Lung (tissue), 12 donors: ENCODE data around the gene MRE11. TPM values are rescaled to one million over a fixed set of nuclear protein-coding genes. Genes with fewer than 3 reads are reported as not detected.
A peak's percentile ranks its signal among the peaks of the same experiment; 100 is the strongest.

ENCODE experiments used
- ATAC-seq: fragments of 200-7000 bp; cut with Tn5 transposase; one replicate; pipeline ENCODE4 v1.9.1; 2020; ENCODE audit warnings: moderate number of reproducible peaks; ENCODE audit not compliant: insufficient read depth, low FRiP score
- DNase-seq, 3 donors: peaks; one replicate each; pipeline ENCODE4 v3.0.0-alpha.2; 2013 to 2017
- H3K27ac ChIP-seq, 2 donors: one replicate each; pipeline ENCODE4 v1.5.1; 2013; ENCODE audit warnings: mild to moderate bottlenecking in 2 of 2, moderate library complexity in 2 of 2, control low read depth in 1 of 2, inconsistent platforms in 1 of 2, low read depth in 1 of 2, low read length in 1 of 2
- H3K27me3 ChIP-seq, 3 donors: one replicate each; pipeline ENCODE4 v1.5.1; 2013; ENCODE audit warnings: low read length in 2 of 3; ENCODE audit not compliant: control insufficient read depth in 3 of 3, insufficient read depth in 3 of 3
- H3K36me3 ChIP-seq, 4 donors: one replicate each; pipeline ENCODE4 v1.5.1; 2013; ENCODE audit warnings: low read length in 4 of 4, mild to moderate bottlenecking in 1 of 4, moderate library complexity in 1 of 4; ENCODE audit not compliant: control insufficient read depth in 4 of 4, insufficient read depth in 4 of 4
- H3K4me1 ChIP-seq, 5 donors: one replicate each; pipeline ENCODE4 v1.5.1; 2013; ENCODE audit warnings: low read length in 5 of 5, mild to moderate bottlenecking in 2 of 5, moderate library complexity in 1 of 5; ENCODE audit not compliant: control insufficient read depth in 5 of 5, insufficient read depth in 5 of 5
- H3K4me3 ChIP-seq: one replicate; pipeline ENCODE4 v1.5.1; 2013; ENCODE audit warnings: mild to moderate bottlenecking, control low read depth, moderate library complexity
- H3K9ac ChIP-seq, 2 donors: one replicate each; pipeline ENCODE4 v1.5.1; 2013; ENCODE audit warnings: low read length in 2 of 2, control low read depth in 1 of 2; ENCODE audit not compliant: insufficient read depth in 1 of 2
- H3K9me3 ChIP-seq, 4 donors: one replicate each; pipeline ENCODE4 v1.5.1; 2013; ENCODE audit warnings: low read length in 3 of 4, mild to moderate bottlenecking in 1 of 4, moderate library complexity in 1 of 4; ENCODE audit not compliant: control insufficient read depth in 4 of 4, insufficient read depth in 3 of 4
- CTCF ChIP-seq: IDR thresholded peaks from 2 replicates; pipeline ENCODE4 v1.5.1; 2012; ENCODE audit warnings: mild to moderate bottlenecking; ENCODE audit errors: control extremely low read depth, extremely low read depth
- WGBS, 2 donors: extraction: QIAGEN DNeasy Blood & Tissue Kit; methylation state at CpG; one replicate each; pipeline ENCODE4 v1.1.7; 2013; 5-methylcytosine and 5-hydroxymethylcytosine counted together
- polyA plus RNA-seq, 2 donors: library from polyadenylated mRNA; stranded (reverse); fragments of 200-250 nt; gene quantifications; one replicate each; pipeline ENCODE4 v1.2.1, GENCODE V29; 2013
- total RNA-seq, 2 donors: library from RNA; depleted of rRNA in 1 of 2; stranded (reverse); fragments of >200 nt in 1 of 2; gene quantifications; one replicate each; pipeline ENCODE4 v1.2.1, GENCODE V29; 2014 to 2021
- donor health status: control.
- donor health status: control.
- donor health status: Bipolar disorder and iron deficiency.
- donor health status: healthy.
- donor health status: DM: yes; HTN: yes; CAD: no.

MRE11 gene
- total and polyA plus RNA-seq, 4 donors = 4.3 to 67.8 (median 10.8) TPM

GRCh38 chr11:94536386-94536785, 42.7 kb upstream of the MRE11 start:
- Histone ChIP-seq H3K9ac (no peak overlapping the region), H3K27ac (no peak overlapping the region)
- ATAC-seq = no peak

GRCh38 chr11:94533696-94534630, 40.3 kb upstream of the MRE11 start:
- H3K4me1 ChIP-seq = peaks cover 0 to 5% (median 3%) of the 10 kb centered on the region in 5 donors
- H3K27me3 ChIP-seq = no peaks in the 10 kb centered on the region
- H3K4me3 ChIP-seq = no peak overlapping the region
- no peak for ATAC-seq
- no peak for TF ChIP-seq CTCF
- no peak overlapping the region for H3K9ac ChIP-seq
- H3K27ac ChIP-seq = no peak overlapping the region
- no peaks in the 10 kb centered on the region for H3K9me3 ChIP-seq
- WGBS, 2 donors = 59 to 61% methylated on average over 6 of the region's 6 CpGs
- H3K36me3 ChIP-seq = no peaks in the 10 kb centered on the region
- DNase-seq = peak; percentile 24 to 71 (median 38)

More at GRCh38 chr11:94536386-94536785, 42.7 kb upstream of the MRE11 start:
- DNase-seq = no peak
- no peak for TF ChIP-seq CTCF
- H3K4me1 ChIP-seq = peaks cover 0 to 8% (median 3%) of the 10 kb centered on the region in 5 donors
- no peaks in the 10 kb centered on the region for H3K36me3 ChIP-seq
- H3K27me3 ChIP-seq = no peaks in the 10 kb centered on the region
- H3K9me3 ChIP-seq = no peaks in the 10 kb centered on the region
- no peak overlapping the region for H3K4me3 ChIP-seq

GRCh38 chr11:94533206-94533605, 39.6 kb upstream of the MRE11 start:
- no peak overlapping the region for H3K27ac ChIP-seq
- WGBS, 2 donors = 82 to 88% methylated on average over 1 of the region's 1 CpG
- H3K4me3 ChIP-seq = no peak overlapping the region
- H3K4me1 ChIP-seq = peaks cover 0 to 5% (median 3%) of the 10 kb centered on the region in 5 donors
- TF ChIP-seq CTCF = no peak
- no peaks in the 10 kb centered on the region for H3K36me3 ChIP-seq
- ATAC-seq (no peak), DNase-seq (no peak)
- H3K27me3 ChIP-seq = no peaks in the 10 kb centered on the region
- no peaks in the 10 kb centered on the region for H3K9me3 ChIP-seq
- H3K9ac ChIP-seq = no peak overlapping the region
